Liver (tissue), 9 donors: Measurements from ENCODE around the gene API5. TPM values are rescaled to one million over a fixed set of nuclear protein-coding genes. Genes with fewer than 3 reads are reported as not detected.

Experiments
- DNase-seq: peaks from one replicate; pipeline ENCODE4 v3.0.0-alpha.2; 2017; ENCODE audit warnings: low spot score
- H3K27ac ChIP-seq, 2 donors: one replicate each; pipeline ENCODE4 v1.7.0; 2013; ENCODE audit warnings: inconsistent platforms in 2 of 2, low read length in 2 of 2, control low read depth in 1 of 2, low read depth in 1 of 2, mild to moderate bottlenecking in 1 of 2
- H3K27me3 ChIP-seq, 4 donors: one replicate each; pipeline versions ENCODE4 v1.6.1 to v1.7.0; 2013; ENCODE audit warnings: low read length in 3 of 4, inconsistent platforms in 1 of 4, mild to moderate bottlenecking in 1 of 4, moderate library complexity in 1 of 4; ENCODE audit not compliant: control insufficient read depth in 4 of 4, insufficient read depth in 4 of 4
- H3K36me3 ChIP-seq, 4 donors: one replicate each; pipeline versions ENCODE4 v1.6.1 to v1.7.0; 2013; ENCODE audit warnings: low read length in 3 of 4, mild to moderate bottlenecking in 3 of 4, low read depth in 1 of 4, moderate library complexity in 1 of 4; ENCODE audit not compliant: control insufficient read depth in 4 of 4, insufficient read depth in 3 of 4
- H3K4me1 ChIP-seq, 4 donors: one replicate each; pipeline versions ENCODE4 v1.6.1 to v1.7.0; 2013; ENCODE audit warnings: low read length in 3 of 4, mild to moderate bottlenecking in 3 of 4, moderate library complexity in 1 of 4; ENCODE audit not compliant: control insufficient read depth in 4 of 4, insufficient read depth in 4 of 4
- H3K4me3 ChIP-seq, 3 donors: one replicate each; pipeline versions ENCODE4 v1.6.1 to v1.7.0; 2013; ENCODE audit warnings: low read length in 3 of 3, control low read depth in 1 of 3, low read depth in 1 of 3, mild to moderate bottlenecking in 1 of 3
- H3K9ac ChIP-seq, 2 donors: one replicate each; pipeline ENCODE4 v1.7.0; 2013; ENCODE audit warnings: low read length in 2 of 2, mild to moderate bottlenecking in 2 of 2, moderate library complexity in 2 of 2, control low read depth in 1 of 2, low read depth in 1 of 2
- H3K9me3 ChIP-seq, 4 donors: one replicate each; pipeline versions ENCODE4 v1.6.1 to v1.7.0; 2013; ENCODE audit warnings: low read length in 3 of 4; ENCODE audit not compliant: control insufficient read depth in 4 of 4
- ATF3 ChIP-seq: IDR thresholded peaks from 2 replicates; pipeline ENCODE4 v1.6.1; 2016; ENCODE audit warnings: antibody characterized with exemption
- CTCF ChIP-seq: fragments of 150-350 bp; IDR thresholded peaks from 2 replicates; pipeline ENCODE4 v1.5.1; 2017; ENCODE audit warnings: improper control_type of control experiment, low read depth, low read length; ENCODE audit not compliant: missing input control
- EGR1 ChIP-seq, 2 donors: IDR thresholded peaks; 2 replicates each; pipeline ENCODE4 v1.6.1; 2016 to 2018; ENCODE audit warnings: antibody characterized with exemption in 2 of 2, low read depth in 2 of 2
- FOXA1 ChIP-seq: IDR thresholded peaks from 2 replicates; pipeline ENCODE4 v1.6.1; 2016; ENCODE audit warnings: antibody characterized with exemption
- FOXA2 ChIP-seq: IDR thresholded peaks from 2 replicates; pipeline ENCODE4 v1.6.1; 2016; ENCODE audit warnings: antibody characterized with exemption
- GABPA ChIP-seq, 2 donors: IDR thresholded peaks in 1 of 2; conservative IDR thresholded peaks in 1 of 2; 2 replicates each; pipeline ENCODE4 v1.6.1; 2016; ENCODE audit warnings: antibody characterized with exemption in 2 of 2, mild to moderate bottlenecking in 1 of 2, moderate library complexity in 1 of 2
- HNF4A ChIP-seq, 2 donors: conservative IDR thresholded peaks; 2 replicates each; pipeline ENCODE4 v1.6.1; 2016; ENCODE audit warnings: antibody characterized with exemption in 2 of 2, mild to moderate bottlenecking in 2 of 2
- HNF4G ChIP-seq: IDR thresholded peaks from 2 replicates; pipeline ENCODE4 v1.6.1; 2016; ENCODE audit warnings: antibody characterized with exemption
- JUND ChIP-seq, 2 donors: IDR thresholded peaks; 2 replicates each; pipeline ENCODE4 v1.6.1; 2016; ENCODE audit warnings: antibody characterized with exemption in 2 of 2
- MAX ChIP-seq: IDR thresholded peaks from 2 replicates; pipeline ENCODE4 v1.6.1; 2016; ENCODE audit warnings: antibody characterized with exemption
- NR2F2 ChIP-seq: IDR thresholded peaks from 2 replicates; pipeline ENCODE4 v1.6.1; 2016; ENCODE audit warnings: antibody characterized with exemption
- RAD21 ChIP-seq, 2 donors: IDR thresholded peaks; 2 replicates each; pipeline ENCODE4 v1.6.1; 2016; ENCODE audit warnings: antibody characterized with exemption in 2 of 2, mild to moderate bottlenecking in 2 of 2
- REST ChIP-seq: IDR thresholded peaks from 2 replicates; pipeline ENCODE4 v1.6.1; 2016; ENCODE audit warnings: antibody characterized with exemption, mild to moderate bottlenecking
- RXRA ChIP-seq, 2 donors: IDR thresholded peaks; 2 replicates each; pipeline ENCODE4 v1.6.1; 2017 to 2018; ENCODE audit warnings: antibody characterized with exemption in 2 of 2, mild to moderate bottlenecking in 1 of 2
- SP1 ChIP-seq: IDR thresholded peaks from 2 replicates; pipeline ENCODE4 v1.6.1; 2018; ENCODE audit warnings: antibody characterized with exemption, mild to moderate bottlenecking
- TAF1 ChIP-seq: conservative IDR thresholded peaks from 2 replicates; pipeline ENCODE4 v1.6.1; 2016; ENCODE audit warnings: antibody characterized with exemption, mild to moderate bottlenecking
- YY1 ChIP-seq: IDR thresholded peaks from 2 replicates; pipeline ENCODE4 v1.6.1; 2016; ENCODE audit warnings: antibody characterized with exemption, mild to moderate bottlenecking
- ZBTB33 ChIP-seq: IDR thresholded peaks from 2 replicates; pipeline ENCODE4 v1.6.1; 2016; ENCODE audit warnings: antibody characterized with exemption
- WGBS: extraction: QIAGEN DNeasy Blood & Tissue Kit; methylation state at CpG from one replicate; pipeline ENCODE4 v1.1.7; 2013; 5-methylcytosine and 5-hydroxymethylcytosine counted together
- polyA plus RNA-seq, 2 donors: library from polyadenylated mRNA; stranded (reverse) in 1 of 2; unstranded in 1 of 2; fragments of 200-250 nt in 1 of 2; fragments of >200 nt in 1 of 2; fragmentation: Nextera tagmentation in 1 of 2; extraction: Ambion mirVana in 1 of 2; gene quantifications; one replicate each; pipeline versions ENCODE4 v1.2.1 to v1.2.3, GENCODE V29; 2013 to 2015
- total RNA-seq, 2 donors: library from RNA; depleted of rRNA; stranded (reverse); fragments of >200 nt; gene quantifications; one replicate each; pipeline ENCODE4 v1.2.3, GENCODE V29; 2014
- donor health status: healthy.
- donor health status: healthy.
- donor health status: healthy.
- donor health status: healthy.
- donor health status: healthy.

Gene API5
- total RNA-seq (10 to 100 TPM; 39.8 to 61.6 TPM), polyA plus RNA-seq (10 to 100 TPM; 23.0 to 28.6 TPM)

GRCh38 chr11:43311791-43312607 lies at the start of gene API5:
Gene API5, plus strand, starts transcription at chr11:43311996. Its CDS starts 132 bp downstream, at chr11:43312128.
- DNase-seq, result peak; percentile 89
- no peaks in the 10 kb centered on the region for H3K9me3 ChIP-seq
- no peaks in the 10 kb centered on the region for H3K27me3 ChIP-seq
- H3K27ac ChIP-seq, result peak within 1 kb of the TSS; percentile 61 to 77
- H3K4me1 ChIP-seq, result peaks cover 5 to 25% (median 16%) of the 10 kb centered on the region in 4 donors
- WGBS, result under 1% methylated on average over 60 of the region's 60 CpGs
- peak in 1 of 2 donors; percentile 87 for TF ChIP-seq EGR1 (IDR thresholded peaks at IDR 0.05; ENCODE audit: low read depth in 2 of 2)
- TF ChIP-seq FOXA1, result peak; percentile 43
- TF ChIP-seq GABPA (IDR thresholded peaks at IDR 0.05 in 1 of 2, conservative IDR thresholded peaks at IDR 0.05 in 1 of 2), result peak in 1 of 2 donors; percentile 82
- TF ChIP-seq JUND (IDR thresholded peaks at IDR 0.05), result no peak
- TF ChIP-seq HNF4A (conservative IDR thresholded peaks at IDR 0.05), result peak in 1 of 2 donors; percentile 25
- peak; percentile 94 for TF ChIP-seq YY1
- TF ChIP-seq ATF3, result no peak
- TF ChIP-seq ZBTB33, result peak; percentile 92
- no peak for TF ChIP-seq FOXA2
- TF ChIP-seq HNF4G, result no peak
- TF ChIP-seq NR2F2, result no peak
- TF ChIP-seq MAX, result peak; percentile 53
- peak; percentile 49 for TF ChIP-seq TAF1
- peak; percentile 71 to 79 for TF ChIP-seq RAD21 (IDR thresholded peaks at IDR 0.05)
- peak; percentile 78 for TF ChIP-seq CTCF
- TF ChIP-seq RXRA (IDR thresholded peaks at IDR 0.05), result peak; percentile 26 to 35
- peak; percentile 76 for TF ChIP-seq REST
- peak; percentile 44 for TF ChIP-seq SP1
- H3K9ac ChIP-seq, result peak within 1 kb of the TSS; percentile 80 to 82
- H3K4me3 ChIP-seq, result peak within 1 kb of the TSS; percentile 86 to 97 (median 97)
- peaks cover 0 to 2% (median 0%) of the 10 kb centered on the region in 4 donors for H3K36me3 ChIP-seq
